Hepatocyte (in vitro differentiated cells): Measurements from ENCODE around the gene DENND4A. TPM values are rescaled to one million over a fixed set of nuclear protein-coding genes. Genes with fewer than 3 reads are reported as not detected.

ENCODE experiments used
- DNase-seq: peaks from one replicate; pipeline ENCODE4 v3.0.0-alpha.2; 2016; ENCODE audit warnings: low spot score
- H2AFZ ChIP-seq: fragments of 200-600 bp; sonication (generic); 2 replicates; pipeline ENCODE4 v1.6.0; 2016; ENCODE audit warnings: antibody characterized with exemption, mild to moderate bottlenecking
- H3K27ac ChIP-seq: fragments of 200-600 bp; sonication (generic); 2 replicates; pipeline ENCODE4 v1.5.1; 2016; ENCODE audit warnings: mild to moderate bottlenecking
- H3K27me3 ChIP-seq: fragments of 200-600 bp; sonication (generic); 2 replicates; pipeline ENCODE4 v1.6.1; 2016
- H3K36me3 ChIP-seq: fragments of 200-600 bp; sonication (generic); replicated peaks from 2 replicates; pipeline ENCODE4 v1.5.1; 2016; ENCODE audit warnings: low read depth; ENCODE audit not compliant: insufficient read depth
- H3K4me1 ChIP-seq: fragments of 200-600 bp; sonication (generic); 2 replicates; pipeline ENCODE4 v1.5.1; 2016; ENCODE audit warnings: mild to moderate bottlenecking, moderate library complexity; ENCODE audit not compliant: insufficient read depth
- H3K4me2 ChIP-seq: fragments of 200-600 bp; sonication (generic); 2 replicates; pipeline ENCODE4 v1.6.0; 2016
- H3K4me3 ChIP-seq: fragments of 200-600 bp; sonication (generic); 2 replicates; pipeline ENCODE4 v1.5.1; 2016; ENCODE audit warnings: mild to moderate bottlenecking
- H3K79me2 ChIP-seq: fragments of 200-600 bp; sonication (generic); 2 replicates; pipeline ENCODE4 v1.6.0; 2017; ENCODE audit warnings: mild to moderate bottlenecking
- H3K9me2 ChIP-seq: fragments of 200-600 bp; sonication (generic); replicated peaks from 2 replicates; pipeline ENCODE4 v1.6.0; 2017; ENCODE audit warnings: mild to moderate bottlenecking; ENCODE audit not compliant: insufficient read depth
- H3K9me3 ChIP-seq: fragments of 200-600 bp; sonication (generic); 2 replicates; pipeline ENCODE4 v1.5.1; 2016; ENCODE audit warnings: low read depth, mild to moderate bottlenecking
- H4K20me1 ChIP-seq: fragments of 200-600 bp; sonication (generic); 2 replicates; pipeline ENCODE4 v1.6.0; 2016; ENCODE audit warnings: mild to moderate bottlenecking; ENCODE audit not compliant: insufficient read depth, poor library complexity, severe bottlenecking
- CTCF ChIP-seq: fragments of 200-600 bp; sonication (generic); IDR thresholded peaks from 2 replicates; pipeline ENCODE4 v1.5.1; 2016; ENCODE audit warnings: antibody characterized with exemption, mild to moderate bottlenecking; ENCODE audit not compliant: poor library complexity
- EZH2 ChIP-seq: fragments of 200-600 bp; sonication (generic); IDR thresholded peaks from 2 replicates; pipeline ENCODE4 v1.6.1; 2016; ENCODE audit warnings: antibody characterized with exemption, mild to moderate bottlenecking, borderline replicate concordance
- EZH2phosphoT487 ChIP-seq: fragments of 200-600 bp; sonication (generic); IDR thresholded peaks from one replicate; pipeline ENCODE4 v1.6.1; 2018; ENCODE audit warnings: antibody characterized with exemption, mild to moderate bottlenecking, low read depth, moderate library complexity; ENCODE audit not compliant: unreplicated experiment, severe bottlenecking
- WGBS: methylation state at CpG from one replicate; pipeline ENCODE4 v1.1.6; 2016; ENCODE audit warnings: low lambda C conversion rate; ENCODE audit errors: missing lambda C conversion rate; 5-methylcytosine and 5-hydroxymethylcytosine counted together
- polyA plus RNA-seq: library from polyadenylated mRNA; unstranded; fragments of >200 nt; fragmentation: Nextera tagmentation; extraction: Ambion mirVana; gene quantifications from 2 replicates; pipeline ENCODE4 v1.2.1, GENCODE V29; 2016
- total RNA-seq: library from RNA; depleted of rRNA; stranded (reverse); fragments of >200 nt; gene quantifications from 2 replicates; pipeline ENCODE4 v1.2.3, GENCODE V29; 2014

Gene DENND4A
- total and polyA plus RNA-seq, 2 experiments from 2014 or later = 3.2 to 20.7 TPM

GRCh38 chr15:65822316-65822715 is 30.2 kb upstream of the DENND4A start:
- H4K20me1 ChIP-seq = no peaks in the 10 kb centered on the region
- H3K4me3 ChIP-seq = no peak overlapping the region
- no peak overlapping the region for H3K27ac ChIP-seq
- no peaks in the 10 kb centered on the region for H3K9me2 ChIP-seq
- no peak for TF ChIP-seq EZH2
- no peaks in the 10 kb centered on the region for H3K9me3 ChIP-seq
- no peaks in the 10 kb centered on the region for H3K36me3 ChIP-seq
- H3K79me2 ChIP-seq = no peaks in the 10 kb centered on the region
- WGBS = 63% methylated on average over 3 of the region's 3 CpGs
- H2AFZ ChIP-seq = no peak overlapping the region
- peaks cover 3% of the 10 kb centered on the region for H3K4me1 ChIP-seq
- no peak overlapping the region for H3K4me2 ChIP-seq
- DNase-seq = no peak
- no peaks in the 10 kb centered on the region for H3K27me3 ChIP-seq

- Histone ChIP-seq H3K4me2 (no peak overlapping the region), H3K27me3 (no peaks in the 10 kb centered on the region), H3K4me3 (no peak overlapping the region), H2AFZ (no peak overlapping the region), H3K27ac (no peak overlapping the region), H3K79me2 (no peaks in the 10 kb centered on the region), H3K4me1 (peaks cover 3% of the 10 kb centered on the region), H4K20me1 (no peaks in the 10 kb centered on the region), H3K9me2 (no peaks in the 10 kb centered on the region), H3K9me3 (no peaks in the 10 kb centered on the region), H3K36me3 (no peaks in the 10 kb centered on the region)
- no peak for DNase-seq
- no peak for TF ChIP-seq EZH2phosphoT487
- no peak for TF ChIP-seq EZH2
- no peak for TF ChIP-seq CTCF
These were observed 29.0 kb upstream of the DENND4A start for GRCh38 chr15:65821070-65821469.

GRCh38 chr15:65819563-65819960 is 27.5 kb upstream of the DENND4A start:
- Histone ChIP-seq H3K9me3 (no peaks in the 10 kb centered on the region), H3K9me2 (no peaks in the 10 kb centered on the region), H3K4me3 (no peak overlapping the region), H3K36me3 (no peaks in the 10 kb centered on the region), H3K27me3 (no peaks in the 10 kb centered on the region), H4K20me1 (no peaks in the 10 kb centered on the region), H3K4me1 (peaks cover 3% of the 10 kb centered on the region), H3K27ac (no peak overlapping the region), H2AFZ (no peak overlapping the region), H3K79me2 (no peaks in the 10 kb centered on the region), H3K4me2 (no peak overlapping the region)
- no peak for DNase-seq
- TF ChIP-seq CTCF = no peak
- 75% methylated on average over 3 of the region's 3 CpGs for WGBS

GRCh38 chr15:65818927-65819562 is 27.0 kb upstream of the DENND4A start:
- Histone ChIP-seq H3K9me3 (no peaks in the 10 kb centered on the region), H2AFZ (no peak overlapping the region), H3K27me3 (no peaks in the 10 kb centered on the region), H3K79me2 (no peaks in the 10 kb centered on the region), H3K4me1 (peaks cover 3% of the 10 kb centered on the region), H3K4me3 (no peak overlapping the region), H4K20me1 (no peaks in the 10 kb centered on the region), H3K9me2 (no peaks in the 10 kb centered on the region), H3K36me3 (no peaks in the 10 kb centered on the region), H3K27ac (no peak overlapping the region), H3K4me2 (no peak overlapping the region)
- no peak for TF ChIP-seq CTCF
- TF ChIP-seq EZH2 = no peak
- no peak for TF ChIP-seq EZH2phosphoT487
- WGBS = 63% methylated on average over 4 of the region's 4 CpGs
- DNase-seq = no peak
